BLaER1 treated with 17β-estradiol and CSF1 and Interleukin-3, amounts not matched to agents 10 nM and 100 nM (cell line): Measurements from ENCODE around the gene A4GNT.
"Not testable (repeated sequence)": the region's sequence is repeated elsewhere in the genome, so short reads cannot be mapped to it uniquely, and the experiment has no call there.

ENCODE experiments used
- H3K27ac ChIP-seq, 11 experiments: shearing (Covaris generic); formaldehyde crosslinking; 2 replicates each; pipeline ENCODE4 v1.8.1; 2022
- H3K27me3 ChIP-seq, 11 experiments: shearing (Covaris generic); formaldehyde crosslinking; 2 replicates each; pipeline ENCODE4 v1.8.1; 2022
- H3K36me3 ChIP-seq, 11 experiments: shearing (Covaris generic); formaldehyde crosslinking; 2 replicates each; pipeline ENCODE4 v1.8.1; 2022
- H3K4me1 ChIP-seq, 10 experiments: shearing (Covaris generic); formaldehyde crosslinking; 2 replicates each; pipeline ENCODE4 v1.8.1; 2022
- H3K4me2 ChIP-seq, 11 experiments: shearing (Covaris generic); formaldehyde crosslinking; 2 replicates each; pipeline ENCODE4 v1.8.1; 2022
- H3K4me3 ChIP-seq, 10 experiments: shearing (Covaris generic); formaldehyde crosslinking; 2 replicates each; pipeline ENCODE4 v1.8.1; 2022
- H3K9ac ChIP-seq, 11 experiments: shearing (Covaris generic); formaldehyde crosslinking; 2 replicates each; pipeline ENCODE4 v1.8.1; 2022
- H3K9me3 ChIP-seq, 11 experiments: shearing (Covaris generic); formaldehyde crosslinking; replicated peaks in 1 of 11; 2 replicates each; pipeline ENCODE4 v1.8.1; 2022
- H4K20me1 ChIP-seq, 11 experiments: shearing (Covaris generic); formaldehyde crosslinking; 2 replicates each; pipeline ENCODE4 v1.8.1; 2022
- Cebpa-rat ChIP-seq, 11 experiments: shearing (Covaris generic); IDR thresholded peaks; 2 replicates each; pipeline ENCODE4 v1.8.1; 2022

The A4GNT gene

GRCh38 chr3:138089091-138089490, 43.1 kb downstream of the A4GNT start:
- Histone ChIP-seq H3K9me3 (peaks cover 10 to 17% (median 12%) of the 10 kb centered on the region in 11 experiments; a peak in 19 of 22 replicates), H3K27me3 (no peaks in the 10 kb centered on the region), H3K4me3 (no peak overlapping the region), H3K27ac (no peak overlapping the region), H3K9ac (no peak overlapping the region), H3K4me1 (no peaks in the 10 kb centered on the region), H3K36me3 (no peaks in the 10 kb centered on the region), H4K20me1 (no peaks in the 10 kb centered on the region; a peak in 1 of 22 replicates), H3K4me2 (no peak overlapping the region)
- no peak for TF ChIP-seq Cebpa-rat (IDR thresholded peaks at IDR 0.05)

- H4K20me1 ChIP-seq, H3K27me3 ChIP-seq, H3K27ac ChIP-seq, H3K4me2 ChIP-seq, H3K9ac ChIP-seq, H3K36me3 ChIP-seq, H3K9me3 ChIP-seq, H3K4me3 ChIP-seq: not testable (repeated sequence)
- peaks cover 4 to 16% (median 9%) of the 10 kb centered on the region in 10 experiments; a peak in 9 of 20 replicates for H3K4me1 ChIP-seq
These were observed 46.4 kb downstream of the A4GNT start for GRCh38 chr3:138085745-138086144.

DNA sequence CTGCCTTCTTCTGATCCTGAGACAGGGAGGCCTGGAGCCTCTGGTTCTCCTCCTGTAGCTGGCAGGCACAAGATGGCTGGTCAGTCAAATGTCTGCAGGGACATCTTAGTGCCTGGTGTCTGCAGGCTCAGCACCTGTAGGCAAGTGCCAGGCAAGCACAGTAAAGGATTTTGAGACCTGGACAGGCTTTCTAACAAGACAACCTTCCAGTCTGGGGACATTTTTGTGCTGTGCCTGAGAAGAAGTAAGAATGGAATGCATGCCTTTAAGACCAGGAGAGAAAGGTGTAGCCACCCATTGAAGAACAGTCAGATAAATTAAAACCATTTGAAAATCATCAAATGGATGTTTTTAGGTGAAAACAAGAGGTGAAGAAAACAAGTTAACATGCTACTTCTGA, 48.0 kb downstream of the A4GNT start:
- Histone ChIP-seq H3K4me3 (no peak overlapping the region), H4K20me1 (no peaks in the 10 kb centered on the region; a peak in 1 of 22 replicates), H3K36me3 (no peaks in the 10 kb centered on the region), H3K27ac (no peak overlapping the region), H3K4me1 (peaks cover 6 to 26% (median 14%) of the 10 kb centered on the region in 10 experiments; a peak in 17 of 20 replicates), H3K9ac (no peak overlapping the region), H3K27me3 (no peaks in the 10 kb centered on the region), H3K4me2 (no peak overlapping the region), H3K9me3 (no peaks in the 10 kb centered on the region)
- TF ChIP-seq Cebpa-rat (IDR thresholded peaks at IDR 0.05) = no peak

DNA sequence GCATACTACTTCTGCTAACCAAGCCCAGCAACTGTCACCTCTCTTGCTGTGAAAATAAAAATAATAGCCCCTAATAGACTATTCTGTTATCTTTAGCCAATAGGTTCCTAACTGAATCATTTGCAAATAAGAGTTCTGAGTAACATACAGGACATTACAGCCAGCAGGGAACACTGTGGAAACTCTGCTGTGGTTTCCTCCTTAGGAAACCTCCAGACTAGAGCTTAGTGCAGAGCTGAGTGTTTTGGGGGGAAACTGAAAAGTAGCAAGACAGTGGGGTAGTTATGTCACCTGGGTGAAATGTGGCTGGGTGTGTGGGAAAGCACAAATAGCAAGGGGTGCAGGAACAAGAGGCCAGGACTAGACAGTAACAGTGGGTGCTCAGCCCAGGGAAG, 49.2 kb downstream of the A4GNT start:
- Histone ChIP-seq H3K27ac (no peak overlapping the region), H3K4me2 (peak overlapping the region in 4 of 11 experiments; percentile 1 to 42 (median 25); a peak in 4 of 22 replicates), H3K4me3 (no peak overlapping the region), H3K4me1 (peaks cover 6 to 38% (median 22%) of the 10 kb centered on the region in 10 experiments; a peak in 19 of 20 replicates), H3K9ac (no peak overlapping the region), H3K36me3 (no peaks in the 10 kb centered on the region), H4K20me1 (no peaks in the 10 kb centered on the region), H3K9me3 (no peaks in the 10 kb centered on the region), H3K27me3 (no peaks in the 10 kb centered on the region)
- no peak for TF ChIP-seq Cebpa-rat (IDR thresholded peaks at IDR 0.05)

- no peak for TF ChIP-seq Cebpa-rat (IDR thresholded peaks at IDR 0.05)
These were observed 49.9 kb downstream of the A4GNT start for GRCh38 chr3:138082085-138082991.

GRCh38 chr3:138081371-138082084, 50.7 kb downstream of the A4GNT start:
- H4K20me1 ChIP-seq = no peaks in the 10 kb centered on the region
- TF ChIP-seq Cebpa-rat (IDR thresholded peaks at IDR 0.05) = no peak
- peaks cover 6 to 40% (median 22%) of the 10 kb centered on the region in 10 experiments; a peak in 19 of 20 replicates for H3K4me1 ChIP-seq
- no peaks in the 10 kb centered on the region for H3K36me3 ChIP-seq
- peak overlapping the region in 4 of 11 experiments; percentile 1 to 42 (median 14); a peak in 2 of 22 replicates for H3K4me2 ChIP-seq
- H3K9ac ChIP-seq = no peak overlapping the region
- H3K27me3 ChIP-seq = no peaks in the 10 kb centered on the region
- no peaks in the 10 kb centered on the region for H3K9me3 ChIP-seq
- H3K4me3 ChIP-seq = no peak overlapping the region
- no peak overlapping the region for H3K27ac ChIP-seq

More at GRCh38 chr3:138082085-138082991, 49.9 kb downstream of the A4GNT start:
- H3K36me3 ChIP-seq = no peaks in the 10 kb centered on the region
- peaks cover 6 to 40% (median 22%) of the 10 kb centered on the region in 10 experiments; a peak in 19 of 20 replicates for H3K4me1 ChIP-seq
- peak overlapping the region in 9 of 11 experiments; percentile 1 to 42 (median 19); a peak in 9 of 22 replicates for H3K4me2 ChIP-seq
- H3K27me3 ChIP-seq = no peaks in the 10 kb centered on the region
- no peak overlapping the region for H3K27ac ChIP-seq
- H3K9ac ChIP-seq = no peak overlapping the region
- H3K4me3 ChIP-seq = no peak overlapping the region
- H4K20me1 ChIP-seq = no peaks in the 10 kb centered on the region
- H3K9me3 ChIP-seq = no peaks in the 10 kb centered on the region

DNA sequence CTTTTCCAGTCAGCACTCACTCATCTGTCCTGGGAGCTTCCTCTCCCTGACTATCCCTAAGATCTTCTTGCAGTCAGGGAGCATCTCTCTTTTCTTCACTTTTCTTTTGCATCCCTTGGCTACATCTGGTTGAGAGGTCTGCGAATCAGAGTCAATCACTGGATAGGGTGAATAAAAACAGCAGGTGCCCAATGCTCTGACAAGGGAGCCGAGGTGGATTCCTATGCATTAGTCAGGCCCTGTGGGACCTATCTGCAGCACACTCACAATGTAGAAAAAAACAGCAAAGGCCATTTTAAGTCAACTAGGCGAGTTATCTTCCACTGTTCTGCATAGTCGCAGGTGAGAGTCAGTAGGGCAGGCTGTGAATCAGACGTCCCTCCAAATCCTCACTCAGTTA, 52.3 kb downstream of the A4GNT start:
- Histone ChIP-seq H3K9me3 (no peaks in the 10 kb centered on the region; a peak in 1 of 22 replicates), H3K9ac (no peak overlapping the region), H3K4me3 (no peak overlapping the region), H3K27me3 (no peaks in the 10 kb centered on the region), H3K36me3 (no peaks in the 10 kb centered on the region), H3K4me2 (peak overlapping the region in 4 of 11 experiments; percentile 2 to 66 (median 54); a peak in 7 of 22 replicates), H3K27ac (no peak overlapping the region), H3K4me1 (peaks cover 6 to 40% (median 22%) of the 10 kb centered on the region in 10 experiments; a peak in 19 of 20 replicates), H4K20me1 (no peaks in the 10 kb centered on the region)
- no peak for TF ChIP-seq Cebpa-rat (IDR thresholded peaks at IDR 0.05)

GRCh38 chr3:138078901-138079344, 53.3 kb downstream of the A4GNT start:
- H4K20me1 ChIP-seq = no peaks in the 10 kb centered on the region
- H3K4me3 ChIP-seq = no peak overlapping the region
- H3K27ac ChIP-seq = peak overlapping the region in 4 of 11 experiments; percentile 26 to 50 (median 39); a peak in 6 of 22 replicates
- no peak overlapping the region for H3K9ac ChIP-seq
- peaks cover 6 to 40% (median 22%) of the 10 kb centered on the region in 10 experiments; a peak in 19 of 20 replicates for H3K4me1 ChIP-seq
- TF ChIP-seq Cebpa-rat (IDR thresholded peaks at IDR 0.05) = no peak
- peaks cover 0 to 4% (median 0%) of the 10 kb centered on the region in 11 experiments; a peak in 2 of 22 replicates for H3K9me3 ChIP-seq
- peak overlapping the region in 6 of 11 experiments; percentile 2 to 66 (median 47); a peak in 12 of 22 replicates for H3K4me2 ChIP-seq
- H3K27me3 ChIP-seq = no peaks in the 10 kb centered on the region
- no peaks in the 10 kb centered on the region for H3K36me3 ChIP-seq

DNA sequence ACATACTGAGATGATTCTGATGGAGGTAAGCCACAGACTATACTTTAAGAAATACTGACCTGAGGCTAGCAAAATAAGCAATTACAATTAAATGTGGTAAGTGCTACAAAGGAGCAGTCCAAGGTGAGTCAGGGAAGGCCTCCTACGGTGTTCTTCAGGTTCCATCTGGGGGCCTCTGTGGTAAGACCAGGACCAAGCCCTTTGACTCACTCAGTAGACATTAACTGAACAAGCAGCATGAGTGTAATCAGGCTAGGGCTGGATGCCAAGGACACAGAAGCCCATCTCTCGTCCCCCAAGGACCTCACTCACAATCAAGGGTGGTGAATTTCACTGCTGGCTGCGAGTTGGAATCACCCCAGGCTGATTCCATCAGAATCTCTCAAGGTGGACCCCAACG, 54.1 kb downstream of the A4GNT start:
- TF ChIP-seq Cebpa-rat (IDR thresholded peaks at IDR 0.05) = no peak
- Histone ChIP-seq H3K4me2 (peak overlapping the region in 5 of 11 experiments; percentile 2 to 66 (median 54); a peak in 5 of 22 replicates), H3K4me3 (no peak overlapping the region), H3K27me3 (no peaks in the 10 kb centered on the region), H3K9ac (no peak overlapping the region), H3K27ac (no peak overlapping the region), H4K20me1 (no peaks in the 10 kb centered on the region), H3K9me3 (peaks cover 0 to 11% (median 0%) of the 10 kb centered on the region in 11 experiments; a peak in 2 of 22 replicates), H3K4me1 (peaks cover 6 to 38% (median 22%) of the 10 kb centered on the region in 10 experiments; a peak in 19 of 20 replicates), H3K36me3 (no peaks in the 10 kb centered on the region)
